Esophagus squamous epithelium (tissue), 4 donors: ENCODE results near the gene HNRNPH1.

Source experiments
- CTCF ChIP-seq, 6 experiments: fragments of 450-650 bp in 4 of 6; fragments of 200-600 bp in 2 of 6; sonication (generic) in 2 of 6; IDR thresholded peaks; one replicate each; pipeline ENCODE4 v1.5.1; 2016 to 2019; ENCODE audit warnings: antibody characterized with exemption in 6 of 6, mild to moderate bottlenecking in 4 of 6, moderate library complexity in 4 of 6
- POLR2A ChIP-seq, 4 donors: fragments of 450-650 bp; IDR thresholded peaks; one replicate each; pipeline ENCODE4 v1.6.1; 2017; ENCODE audit warnings: antibody characterized with exemption in 4 of 4, mild to moderate bottlenecking in 4 of 4, moderate library complexity in 3 of 4

DNA sequence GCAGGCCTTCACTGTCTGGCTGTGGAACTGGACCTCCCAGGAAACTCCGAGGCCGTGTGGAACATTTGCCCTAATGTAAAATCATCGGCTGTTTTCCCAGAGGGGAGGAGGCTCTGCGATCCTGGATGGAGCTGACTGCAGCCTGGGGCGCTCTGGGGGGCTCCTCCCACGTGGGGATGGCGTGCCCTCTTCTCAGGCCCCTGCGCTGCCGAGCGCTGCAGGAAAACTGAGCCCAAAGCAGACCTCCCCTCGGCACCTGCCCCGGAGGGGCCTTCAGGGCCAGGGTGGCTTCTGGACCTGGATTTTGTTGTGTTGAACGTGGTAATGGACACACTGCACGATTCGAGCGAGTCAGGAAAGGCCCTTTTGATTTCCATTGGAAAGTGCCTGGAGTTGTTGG, 23.9 kb downstream of the HNRNPH1 start:
- no peak for TF ChIP-seq CTCF (IDR thresholded peaks at IDR 0.05)
- no peak for TF ChIP-seq POLR2A (IDR thresholded peaks at IDR 0.05)
